Endodermal cell (in vitro differentiated cells): Measurements from ENCODE around the gene SNRPB. TPM values are rescaled to one million over a fixed set of nuclear protein-coding genes. Genes with fewer than 3 reads are reported as not detected.

Source experiments
- DNase-seq: peaks from one replicate; pipeline ENCODE4 v3.0.0-alpha.2; 2017
- H3K27ac ChIP-seq: 2 replicates; pipeline ENCODE4 v1.5.1; 2013; ENCODE audit warnings: mild to moderate bottlenecking, low read depth, low read length, moderate library complexity
- H3K27me3 ChIP-seq: 2 replicates; pipeline ENCODE4 v1.6.1; 2013; ENCODE audit warnings: mild to moderate bottlenecking, low read length, moderate library complexity; ENCODE audit not compliant: insufficient read depth, control insufficient read depth, poor library complexity, severe bottlenecking
- H3K36me3 ChIP-seq: 2 replicates; pipeline ENCODE4 v1.7.0; 2013; ENCODE audit warnings: mild to moderate bottlenecking, low read length, moderate library complexity; ENCODE audit not compliant: control insufficient read depth, insufficient read depth
- H3K4me1 ChIP-seq: one replicate; pipeline ENCODE4 v1.7.0; 2013; ENCODE audit warnings: low read length; ENCODE audit not compliant: control insufficient read depth, insufficient read depth
- H3K4me3 ChIP-seq: 2 replicates; pipeline ENCODE4 v1.5.1; 2013; ENCODE audit warnings: mild to moderate bottlenecking, low read length, moderate library complexity
- H3K9ac ChIP-seq: 2 replicates; pipeline ENCODE4 v1.6.1; 2013; ENCODE audit warnings: mild to moderate bottlenecking, low read length, moderate library complexity; ENCODE audit not compliant: poor library complexity, severe bottlenecking; ENCODE audit errors: extremely low read depth
- H3K9me3 ChIP-seq: 2 replicates; pipeline ENCODE4 v1.6.1; 2013; ENCODE audit warnings: mild to moderate bottlenecking, low read length, moderate library complexity; ENCODE audit not compliant: control insufficient read depth
- H3K27ac Mint-ChIP-seq: 2 replicates; pipeline ENCODE4 v1.8.0; 2020; ENCODE audit warnings: mixed read lengths
- H3K27me3 Mint-ChIP-seq: 2 replicates; pipeline ENCODE4 v1.8.0; 2021; ENCODE audit warnings: mild to moderate bottlenecking, mixed read lengths; ENCODE audit not compliant: insufficient read depth
- H3K36me3 Mint-ChIP-seq: 2 replicates; pipeline ENCODE4 v1.8.0; 2020; ENCODE audit warnings: low read depth, mixed read lengths
- H3K4me1 Mint-ChIP-seq: 2 replicates; pipeline ENCODE4 v1.8.0; 2020; ENCODE audit warnings: mixed read lengths
- H3K4me3 Mint-ChIP-seq: 2 replicates; pipeline ENCODE4 v1.8.0; 2020; ENCODE audit warnings: mild to moderate bottlenecking, moderate library complexity, mixed read lengths
- H3K9me3 Mint-ChIP-seq: 2 replicates; pipeline ENCODE4 v1.8.0; 2020; ENCODE audit warnings: mild to moderate bottlenecking, mixed read lengths
- WGBS, 2 experiments: methylation state at CpG; one replicate each; pipeline versions ENCODE4 v1.1.5 to v1.1.7; 2013; ENCODE audit warnings: missing lambda C conversion rate in 2 of 2, mixed read lengths in 1 of 2; ENCODE audit not compliant: insufficient coverage in 1 of 2, insufficient read length in 1 of 2; 5-methylcytosine and 5-hydroxymethylcytosine counted together
- total RNA-seq, 2 donors: library from RNA; stranded (reverse); fragmentation: NEBNext Ultra II Directional in 1 of 2; extraction: Animal tissue kit (Norgen Biotek cat#: 25700) in 1 of 2; gene quantifications; 2 replicates in 1 of 2; 3 replicates in 1 of 2; pipeline ENCODE4 v1.2.1, GENCODE V29; 2021
- TF ChIP-seq, protein P1 (sequence below): fragments of 200-600 bp; sonication (generic); conservative IDR thresholded peaks from 2 replicates; pipeline ENCODE4 v1.5.0; 2021; ENCODE audit warnings: antibody characterized with exemption, mild to moderate bottlenecking

The SNRPB gene
- total RNA-seq, 2 donors from 2014 or later, result 277 to 310 TPM

DNA sequence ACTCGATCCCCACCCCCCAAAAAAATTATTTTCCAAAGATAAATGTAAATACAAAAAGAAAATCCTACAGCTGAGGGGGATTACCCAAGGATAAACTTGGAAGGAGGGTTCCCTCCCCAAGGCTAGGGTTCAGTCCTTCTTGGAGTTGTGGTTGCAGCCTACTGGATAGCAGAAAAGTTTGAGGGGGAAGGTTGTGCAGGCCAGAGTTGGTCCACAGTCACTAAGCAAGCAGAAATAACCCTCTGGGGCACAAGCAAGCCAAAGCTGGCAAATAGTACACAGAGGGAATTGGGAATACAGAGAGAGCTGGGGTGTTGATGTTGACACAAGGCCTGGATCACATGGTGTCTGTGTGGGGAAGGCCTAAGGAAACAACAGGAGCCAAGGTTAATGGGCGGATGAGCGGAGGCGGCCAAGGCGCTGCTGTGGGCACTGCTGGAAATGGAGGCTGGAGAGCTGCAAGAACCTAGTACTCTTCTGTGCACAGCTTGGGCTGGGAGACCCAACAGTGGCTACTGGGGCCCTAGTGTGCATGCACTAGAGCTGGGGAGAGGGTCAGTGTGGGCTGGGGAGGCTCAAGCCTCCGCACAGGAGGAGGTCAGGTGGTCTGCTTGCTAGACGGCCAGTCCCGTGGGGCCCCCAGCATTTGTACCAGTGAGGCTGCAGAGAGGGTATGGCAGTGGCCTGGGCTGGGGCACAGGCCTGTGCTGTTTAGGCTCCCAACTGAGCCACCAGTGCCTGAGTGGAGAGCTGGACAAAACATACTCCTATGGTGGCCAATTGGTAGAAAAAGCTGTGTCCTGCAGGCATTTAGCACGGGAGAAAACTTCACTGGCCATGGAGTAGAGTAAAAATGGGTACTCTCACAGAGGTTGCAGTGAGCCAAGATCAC is 5.5 kb upstream of the SNRPB start:
- H3K9ac ChIP-seq, result no peak overlapping the region
- no peak for DNase-seq
- Mint-ChIP-seq H3K4me1 (peaks cover 2% of the 10 kb centered on the region), H3K27ac (no peak overlapping the region), H3K9me3 (peaks cover 6% of the 10 kb centered on the region), H3K4me3 (no peak overlapping the region), H3K27me3 (peaks cover 11% of the 10 kb centered on the region), H3K36me3 (peaks cover 18% of the 10 kb centered on the region)
- H3K27me3 ChIP-seq, result no peaks in the 10 kb centered on the region
- WGBS, 2 experiments, result 89 to 94% methylated on average over 1 to 9 of the region's 9 CpGs
- H3K27ac ChIP-seq, result no peak overlapping the region
- H3K36me3 ChIP-seq, result peaks cover 13% of the 10 kb centered on the region
- TF ChIP-seq, protein P1, sequence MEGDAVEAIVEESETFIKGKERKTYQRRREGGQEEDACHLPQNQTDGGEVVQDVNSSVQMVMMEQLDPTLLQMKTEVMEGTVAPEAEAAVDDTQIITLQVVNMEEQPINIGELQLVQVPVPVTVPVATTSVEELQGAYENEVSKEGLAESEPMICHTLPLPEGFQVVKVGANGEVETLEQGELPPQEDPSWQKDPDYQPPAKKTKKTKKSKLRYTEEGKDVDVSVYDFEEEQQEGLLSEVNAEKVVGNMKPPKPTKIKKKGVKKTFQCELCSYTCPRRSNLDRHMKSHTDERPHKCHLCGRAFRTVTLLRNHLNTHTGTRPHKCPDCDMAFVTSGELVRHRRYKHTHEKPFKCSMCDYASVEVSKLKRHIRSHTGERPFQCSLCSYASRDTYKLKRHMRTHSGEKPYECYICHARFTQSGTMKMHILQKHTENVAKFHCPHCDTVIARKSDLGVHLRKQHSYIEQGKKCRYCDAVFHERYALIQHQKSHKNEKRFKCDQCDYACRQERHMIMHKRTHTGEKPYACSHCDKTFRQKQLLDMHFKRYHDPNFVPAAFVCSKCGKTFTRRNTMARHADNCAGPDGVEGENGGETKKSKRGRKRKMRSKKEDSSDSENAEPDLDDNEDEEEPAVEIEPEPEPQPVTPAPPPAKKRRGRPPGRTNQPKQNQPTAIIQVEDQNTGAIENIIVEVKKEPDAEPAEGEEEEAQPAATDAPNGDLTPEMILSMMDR, result no peak
- H3K4me3 ChIP-seq, result no peak overlapping the region
- H3K9me3 ChIP-seq, result peaks cover 14% of the 10 kb centered on the region
- H3K4me1 ChIP-seq, result no peaks in the 10 kb centered on the region

- H3K9me3 ChIP-seq, result peaks cover 6% of the 10 kb centered on the region
- H3K4me1 Mint-ChIP-seq, result peaks cover 10% of the 10 kb centered on the region
- DNase-seq, result no peak
- TF ChIP-seq, protein P1, result no peak
- no peaks in the 10 kb centered on the region for H3K9me3 Mint-ChIP-seq
- H3K27me3 ChIP-seq, result no peaks in the 10 kb centered on the region
- H3K27me3 Mint-ChIP-seq, result peaks cover 8% of the 10 kb centered on the region
- no peak overlapping the region for H3K27ac ChIP-seq
- H3K4me1 ChIP-seq, result no peaks in the 10 kb centered on the region
- 85 to 89% methylated on average over 4 of the region's 4 CpGs for WGBS, 2 experiments
- peaks cover 17% of the 10 kb centered on the region for H3K36me3 Mint-ChIP-seq
- H3K4me3 ChIP-seq, result no peak overlapping the region
- H3K27ac Mint-ChIP-seq, result no peak overlapping the region
- H3K36me3 ChIP-seq, result peaks cover 8% of the 10 kb centered on the region
- H3K4me3 Mint-ChIP-seq, result no peak overlapping the region
- H3K9ac ChIP-seq, result no peak overlapping the region
Observed at GRCh38 chr20:2473516-2473915, 2.9 kb upstream of the SNRPB start.

DNA sequence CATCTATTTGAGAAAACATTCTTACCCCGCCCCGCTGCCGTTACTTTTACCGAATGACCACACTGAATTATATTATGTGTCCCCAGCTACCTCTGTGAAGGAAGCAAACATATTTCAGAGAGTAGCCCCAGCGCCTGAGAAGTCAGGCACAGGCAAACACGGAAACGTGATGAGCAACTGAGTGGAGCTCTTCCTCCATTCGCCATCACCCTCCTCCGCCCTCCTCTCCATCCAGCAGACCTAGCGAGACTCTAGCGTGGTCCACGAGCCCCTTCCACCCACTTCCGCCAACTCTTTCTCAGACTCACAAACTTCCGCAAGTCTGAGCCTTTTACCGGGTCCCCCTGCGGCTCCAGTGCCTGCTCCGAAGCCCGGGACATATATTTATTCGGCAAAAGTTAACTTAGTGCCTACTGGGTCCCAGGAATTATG is 582 bp downstream of the SNRPB start:
- Mint-ChIP-seq H3K9me3 (no peaks in the 10 kb centered on the region), H3K27me3 (peaks cover 8% of the 10 kb centered on the region), H3K27ac (peak overlapping the region; percentile 99), H3K4me3 (peak overlapping the region; percentile 94), H3K36me3 (peaks cover 45% of the 10 kb centered on the region), H3K4me1 (peaks cover 17% of the 10 kb centered on the region)
- TF ChIP-seq, protein P1, result no peak
- H3K27ac ChIP-seq, result peak overlapping the region; percentile 94
- WGBS, 2 experiments, result 0% methylated on average over 10 to 19 of the region's 19 CpGs
- no peak for DNase-seq
- peak overlapping the region; percentile 99 for H3K4me3 ChIP-seq
- no peaks in the 10 kb centered on the region for H3K4me1 ChIP-seq
- H3K36me3 ChIP-seq, result peaks cover 43% of the 10 kb centered on the region
- H3K9ac ChIP-seq, result peak overlapping the region; percentile 96
- H3K9me3 ChIP-seq, result no peaks in the 10 kb centered on the region
- H3K27me3 ChIP-seq, result no peaks in the 10 kb centered on the region
